ENCODE data around the gene CRACDL.

The CRACDL gene

DNA sequence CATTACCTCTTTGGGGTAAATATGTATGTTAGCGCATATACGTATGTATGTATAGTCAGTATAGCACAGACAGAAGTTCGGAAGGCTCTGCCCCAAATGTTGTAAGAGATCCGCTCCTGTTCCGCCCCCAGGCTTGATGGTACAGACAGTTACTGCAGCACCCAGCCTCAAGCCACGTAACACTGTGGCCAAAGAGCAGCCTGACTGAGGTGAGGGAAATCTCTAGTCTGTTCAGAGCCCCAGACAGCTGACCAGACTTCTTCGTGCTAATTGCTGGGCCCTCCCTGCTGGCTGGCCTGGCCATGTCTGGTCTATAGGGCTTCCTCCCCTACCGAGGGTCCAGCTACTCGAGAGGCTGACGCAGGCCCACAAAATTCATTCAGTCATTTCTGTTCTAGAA is 7.8 kb downstream of the CRACDL start:
- no peak overlapping the region for H3K4me3 ChIP-seq (ENCODE audit: control insufficient read depth, low read depth, low read length)
- no peak for DNase-seq (ENCODE audit: low read depth)
- TF ChIP-seq, protein P1, sequence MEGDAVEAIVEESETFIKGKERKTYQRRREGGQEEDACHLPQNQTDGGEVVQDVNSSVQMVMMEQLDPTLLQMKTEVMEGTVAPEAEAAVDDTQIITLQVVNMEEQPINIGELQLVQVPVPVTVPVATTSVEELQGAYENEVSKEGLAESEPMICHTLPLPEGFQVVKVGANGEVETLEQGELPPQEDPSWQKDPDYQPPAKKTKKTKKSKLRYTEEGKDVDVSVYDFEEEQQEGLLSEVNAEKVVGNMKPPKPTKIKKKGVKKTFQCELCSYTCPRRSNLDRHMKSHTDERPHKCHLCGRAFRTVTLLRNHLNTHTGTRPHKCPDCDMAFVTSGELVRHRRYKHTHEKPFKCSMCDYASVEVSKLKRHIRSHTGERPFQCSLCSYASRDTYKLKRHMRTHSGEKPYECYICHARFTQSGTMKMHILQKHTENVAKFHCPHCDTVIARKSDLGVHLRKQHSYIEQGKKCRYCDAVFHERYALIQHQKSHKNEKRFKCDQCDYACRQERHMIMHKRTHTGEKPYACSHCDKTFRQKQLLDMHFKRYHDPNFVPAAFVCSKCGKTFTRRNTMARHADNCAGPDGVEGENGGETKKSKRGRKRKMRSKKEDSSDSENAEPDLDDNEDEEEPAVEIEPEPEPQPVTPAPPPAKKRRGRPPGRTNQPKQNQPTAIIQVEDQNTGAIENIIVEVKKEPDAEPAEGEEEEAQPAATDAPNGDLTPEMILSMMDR (IDR thresholded peaks at IDR 0.05; ENCODE audit: control insufficient read depth, insufficient read depth, low read depth, low read length, missing control alignments) = no peak

DNA sequence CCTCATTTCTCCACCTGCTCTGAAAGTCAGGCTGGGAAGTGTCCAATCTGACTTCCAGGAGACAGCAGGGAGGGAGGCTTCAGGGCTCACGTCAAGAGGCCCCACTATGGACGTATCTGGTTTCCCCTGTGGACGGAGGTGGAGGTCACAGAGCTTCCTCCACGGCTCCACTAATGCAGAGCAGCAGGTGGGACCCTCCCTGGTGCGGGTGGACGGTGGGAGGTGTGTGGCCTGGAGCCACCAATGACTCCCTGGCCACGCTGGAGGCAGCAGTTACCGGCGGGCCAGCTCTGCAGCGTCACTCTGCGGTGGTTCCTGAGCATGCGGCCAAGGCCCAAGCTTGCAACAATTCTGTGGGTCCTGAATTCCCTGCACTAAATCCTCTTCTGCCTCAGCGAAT is 9.0 kb downstream of the CRACDL start:
- DNase-seq (ENCODE audit: low read depth) = no peak
- H3K4me3 ChIP-seq (ENCODE audit: control insufficient read depth, low read depth, low read length) = no peak overlapping the region
- TF ChIP-seq, protein P1 (IDR thresholded peaks at IDR 0.05; ENCODE audit: control insufficient read depth, insufficient read depth, low read depth, low read length, missing control alignments) = no peak

DNA sequence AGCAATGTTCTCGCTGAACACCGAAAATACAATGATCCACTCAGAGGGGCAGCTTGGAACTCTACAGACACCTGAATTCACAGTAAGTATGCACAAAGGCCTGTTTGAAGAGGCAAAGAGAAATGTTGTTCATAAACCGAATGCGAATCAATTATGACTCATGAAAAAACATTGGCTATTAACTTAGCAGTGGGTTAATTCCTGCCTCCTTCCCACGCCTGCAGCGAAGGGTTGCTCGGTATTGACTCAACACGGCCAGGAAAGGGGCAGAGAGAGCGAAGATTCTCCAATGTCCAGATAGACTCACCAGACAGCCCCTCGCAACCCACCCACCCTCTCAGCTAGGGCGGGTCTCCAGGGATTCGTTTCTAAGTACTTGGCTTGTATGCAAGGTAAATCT is 9.4 kb downstream of the CRACDL start:
- no peak overlapping the region for H3K4me3 ChIP-seq (ENCODE audit: control insufficient read depth, low read depth, low read length)
- no peak for DNase-seq (ENCODE audit: low read depth)
- TF ChIP-seq, protein P1 (IDR thresholded peaks at IDR 0.05; ENCODE audit: control insufficient read depth, insufficient read depth, low read depth, low read length, missing control alignments) = no peak

DNA sequence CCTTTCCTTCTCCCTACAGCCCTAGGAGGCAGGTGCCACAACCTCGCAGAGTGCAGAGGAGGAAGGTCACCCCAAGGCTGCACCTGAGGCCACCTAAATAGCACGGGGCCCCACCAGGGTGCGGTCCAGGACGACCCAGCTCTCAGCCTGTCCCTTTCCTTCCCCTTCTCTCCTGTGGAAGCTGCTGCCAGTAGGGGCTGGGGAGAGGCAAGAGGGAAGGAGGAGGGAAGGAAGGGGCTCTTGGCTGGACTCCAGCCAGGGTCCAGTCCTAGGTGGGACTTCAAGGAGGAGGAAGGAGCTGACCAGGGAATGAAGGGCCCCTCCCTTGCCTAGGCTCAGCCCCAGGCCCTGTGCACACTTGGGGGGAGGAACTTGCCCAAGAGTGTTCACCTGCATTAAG is 11.1 kb downstream of the CRACDL start:
- TF ChIP-seq, protein P1 (IDR thresholded peaks at IDR 0.05; ENCODE audit: control insufficient read depth, insufficient read depth, low read depth, low read length, missing control alignments) = no peak
- no peak overlapping the region for H3K4me3 ChIP-seq (ENCODE audit: control insufficient read depth, low read depth, low read length)
- DNase-seq (ENCODE audit: low read depth) = no peak

DNA sequence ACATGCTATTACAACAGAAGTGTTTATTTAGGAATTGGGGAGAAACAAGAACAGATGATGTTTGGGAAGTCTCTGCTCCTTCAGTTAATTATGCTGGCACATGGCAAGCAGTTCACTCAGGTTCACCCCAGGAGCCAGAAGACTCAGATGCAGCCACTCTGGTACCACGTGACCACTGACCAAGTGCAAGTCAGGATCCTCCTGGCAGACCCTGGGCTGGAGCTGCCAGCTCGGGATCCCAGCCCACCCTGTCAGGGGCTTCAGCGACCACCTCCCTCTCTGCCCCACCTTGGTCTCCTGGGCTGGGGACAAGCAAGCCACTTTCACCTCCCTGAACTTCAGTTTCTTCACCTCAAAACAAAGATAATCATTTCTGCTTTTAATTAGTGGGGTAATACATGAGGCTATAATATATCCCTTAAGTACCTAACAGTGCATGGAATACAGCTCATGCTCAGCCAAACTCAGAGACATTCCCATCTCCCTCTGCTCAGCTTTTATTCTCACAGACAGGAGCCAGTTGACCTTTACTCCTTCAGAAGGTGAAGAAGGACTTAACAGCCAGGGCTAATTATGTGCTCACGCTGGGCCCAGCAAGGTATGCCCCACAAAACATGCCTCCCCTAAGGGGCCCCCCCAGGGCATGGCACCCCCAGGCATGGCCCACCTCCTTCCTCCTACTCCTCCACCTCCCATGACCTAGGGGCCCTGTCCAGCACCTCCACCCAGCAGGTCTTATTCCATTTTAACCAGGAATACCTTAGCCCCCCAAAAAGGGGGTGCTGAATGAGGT is 11.8 kb downstream of the CRACDL start:
- no peak overlapping the region for H3K4me3 ChIP-seq (ENCODE audit: control insufficient read depth, low read depth, low read length)
- TF ChIP-seq, protein P1 (IDR thresholded peaks at IDR 0.05; ENCODE audit: control insufficient read depth, insufficient read depth, low read depth, low read length, missing control alignments) = no peak
- no peak for DNase-seq (ENCODE audit: low read depth)

DNA sequence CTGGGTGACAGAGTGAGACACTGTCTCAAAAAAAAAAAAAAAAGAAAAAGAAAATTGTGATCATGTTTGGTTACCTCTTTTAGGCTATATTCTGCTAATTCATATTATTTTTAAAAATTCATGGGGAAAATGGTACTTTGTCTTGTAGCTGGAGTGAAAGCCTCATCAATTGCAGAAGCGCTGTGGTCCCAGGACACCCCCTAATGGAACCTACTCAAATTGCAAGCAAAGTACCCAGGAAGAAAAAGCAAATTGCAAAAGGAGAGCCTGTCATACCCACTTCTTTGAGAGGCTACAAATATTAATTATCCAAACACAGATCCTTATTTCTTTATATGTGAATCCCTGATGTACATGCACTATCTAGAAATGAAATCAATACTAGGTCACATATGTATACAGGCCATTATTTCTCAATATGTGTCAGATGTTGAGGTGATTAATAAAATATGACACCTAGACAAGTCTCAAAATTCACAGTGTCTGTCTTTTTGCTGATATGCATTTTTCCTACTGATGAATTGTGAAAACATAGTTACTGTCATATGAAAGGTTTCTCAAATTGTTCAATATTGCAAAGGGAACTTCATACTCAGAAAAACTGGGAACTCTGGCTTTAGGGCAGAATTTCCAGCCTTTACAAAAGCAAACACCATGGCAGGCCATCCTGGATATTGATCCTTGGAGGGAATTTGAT is 12.6 kb downstream of the CRACDL start:
- H3K4me3 ChIP-seq (ENCODE audit: control insufficient read depth, low read depth, low read length) = no peak overlapping the region
- TF ChIP-seq, protein P1 (IDR thresholded peaks at IDR 0.05; ENCODE audit: control insufficient read depth, insufficient read depth, low read depth, low read length, missing control alignments) = no peak
- no peak for DNase-seq (ENCODE audit: low read depth)
